ENCODE measurements around the gene RPS6KA2. TPM values are rescaled to one million over a fixed set of nuclear protein-coding genes. Genes with fewer than 3 reads are reported as not detected.

RPS6KA2 gene
- total RNA-seq, 4 donors from 2014 or later: 43.9 to 161 (median 82.7) TPM

DNA sequence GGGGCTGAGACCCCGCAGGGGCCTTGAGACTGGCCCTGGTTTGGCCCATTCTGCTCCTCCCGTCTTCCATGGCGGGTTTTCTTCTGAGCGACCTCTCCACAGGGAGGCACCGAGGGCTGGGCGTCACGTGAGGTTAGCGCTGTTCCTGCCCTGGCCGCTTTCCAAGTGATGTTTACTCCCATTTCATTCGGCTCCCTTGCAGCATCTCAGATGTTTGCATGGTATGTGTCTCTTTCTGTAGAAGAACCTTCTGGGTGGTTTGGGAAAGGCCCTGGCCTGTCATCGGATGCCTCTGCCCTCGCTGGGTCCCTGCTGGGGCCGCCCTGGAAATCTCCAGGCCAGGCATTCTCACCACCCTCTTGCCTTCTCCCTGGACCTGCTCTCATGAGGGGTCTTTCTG, 57.8 kb downstream of the RPS6KA2 start:
- TF ChIP-seq, protein P1, sequence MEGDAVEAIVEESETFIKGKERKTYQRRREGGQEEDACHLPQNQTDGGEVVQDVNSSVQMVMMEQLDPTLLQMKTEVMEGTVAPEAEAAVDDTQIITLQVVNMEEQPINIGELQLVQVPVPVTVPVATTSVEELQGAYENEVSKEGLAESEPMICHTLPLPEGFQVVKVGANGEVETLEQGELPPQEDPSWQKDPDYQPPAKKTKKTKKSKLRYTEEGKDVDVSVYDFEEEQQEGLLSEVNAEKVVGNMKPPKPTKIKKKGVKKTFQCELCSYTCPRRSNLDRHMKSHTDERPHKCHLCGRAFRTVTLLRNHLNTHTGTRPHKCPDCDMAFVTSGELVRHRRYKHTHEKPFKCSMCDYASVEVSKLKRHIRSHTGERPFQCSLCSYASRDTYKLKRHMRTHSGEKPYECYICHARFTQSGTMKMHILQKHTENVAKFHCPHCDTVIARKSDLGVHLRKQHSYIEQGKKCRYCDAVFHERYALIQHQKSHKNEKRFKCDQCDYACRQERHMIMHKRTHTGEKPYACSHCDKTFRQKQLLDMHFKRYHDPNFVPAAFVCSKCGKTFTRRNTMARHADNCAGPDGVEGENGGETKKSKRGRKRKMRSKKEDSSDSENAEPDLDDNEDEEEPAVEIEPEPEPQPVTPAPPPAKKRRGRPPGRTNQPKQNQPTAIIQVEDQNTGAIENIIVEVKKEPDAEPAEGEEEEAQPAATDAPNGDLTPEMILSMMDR (IDR thresholded peaks at IDR 0.05; ENCODE audit: low read depth): no peak

DNA sequence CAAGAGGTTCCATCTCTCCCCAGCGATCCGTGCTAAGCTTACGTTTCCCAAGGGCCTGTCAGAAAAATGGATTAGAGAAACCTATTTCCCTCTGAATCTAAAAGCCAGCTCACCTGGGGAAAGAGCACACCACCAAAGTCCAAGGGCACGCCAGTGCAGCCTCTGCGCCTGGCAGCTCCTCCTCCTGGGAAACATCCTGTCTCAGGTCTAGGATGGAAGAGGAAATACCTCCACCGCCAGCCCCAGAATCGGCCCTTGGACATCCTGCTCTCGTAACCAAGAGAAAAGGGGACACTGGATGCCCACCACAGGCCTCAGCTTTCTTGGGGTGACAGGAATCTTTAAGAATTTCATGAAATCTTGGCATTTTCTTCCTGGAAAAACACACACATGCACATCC, 59.2 kb downstream of the RPS6KA2 start:
- TF ChIP-seq, protein P1 (IDR thresholded peaks at IDR 0.05; ENCODE audit: low read depth): no peak

DNA sequence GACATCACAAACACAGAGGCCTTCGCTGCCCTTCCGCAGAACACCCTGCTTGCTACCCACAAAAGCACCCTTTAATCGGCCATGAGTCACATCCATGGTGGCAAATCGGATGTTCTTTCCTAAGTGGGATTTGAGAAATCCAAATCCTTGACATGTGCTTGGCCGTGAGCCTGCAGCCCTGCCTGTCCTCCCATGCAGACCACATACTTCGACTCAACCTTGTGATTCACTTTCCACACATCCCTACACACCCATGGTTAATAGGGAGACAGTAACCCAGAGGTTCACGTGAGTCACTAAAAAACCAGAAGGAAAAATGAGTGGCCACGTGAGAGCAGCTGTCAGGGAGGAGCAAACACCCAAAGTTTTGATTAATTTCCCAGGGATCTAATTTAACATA, 59.9 kb downstream of the RPS6KA2 start:
- TF ChIP-seq, protein P1 (IDR thresholded peaks at IDR 0.05; ENCODE audit: low read depth): no peak

DNA sequence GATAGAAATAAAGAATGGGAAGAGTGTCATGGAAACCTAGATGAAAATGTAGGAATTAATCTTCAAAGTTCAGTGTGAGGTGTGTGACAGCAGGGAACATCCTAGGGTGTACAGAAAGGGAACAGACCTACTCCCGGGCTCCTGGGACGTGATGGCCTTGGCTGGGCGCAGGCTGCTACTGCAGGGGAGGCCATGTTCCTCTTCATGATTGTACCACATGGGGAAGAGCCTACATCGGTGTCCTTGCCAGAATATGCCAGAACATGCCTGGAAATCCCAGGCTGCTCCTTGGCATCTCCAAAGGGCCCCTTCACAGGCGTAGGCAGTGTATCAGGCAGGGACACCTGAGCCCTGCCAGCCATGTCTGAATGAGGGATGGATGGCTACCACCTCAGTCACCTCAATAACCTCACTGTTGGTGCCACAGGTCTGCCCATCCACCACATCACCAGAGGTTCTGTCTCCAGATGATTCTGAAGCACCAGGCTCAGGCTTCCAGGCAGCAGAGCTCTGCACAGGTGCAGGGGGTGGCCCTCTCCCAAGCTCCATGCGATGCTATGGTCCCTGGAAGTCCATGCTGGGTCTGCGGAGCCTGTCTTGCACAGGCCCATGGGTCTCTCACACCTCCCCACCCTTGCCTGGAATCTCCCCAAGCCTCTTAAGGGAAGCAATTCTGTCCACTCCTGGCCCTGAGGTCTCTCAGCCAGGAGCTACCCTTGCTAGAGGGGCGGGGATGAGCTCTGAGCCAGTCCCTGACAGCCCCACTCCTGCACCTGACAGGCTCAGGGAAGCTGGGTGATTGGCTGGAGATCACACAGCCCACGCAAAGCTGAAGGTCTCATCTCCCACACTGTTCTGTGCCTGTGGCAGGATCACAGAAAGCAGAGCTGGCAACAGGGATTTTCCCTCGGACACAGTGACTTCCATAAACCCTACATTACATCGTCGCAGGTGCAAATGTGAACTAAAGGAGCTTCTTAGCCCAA, 60.7 kb downstream of the RPS6KA2 start:
- TF ChIP-seq, protein P1 (IDR thresholded peaks at IDR 0.05; ENCODE audit: low read depth): no peak

DNA sequence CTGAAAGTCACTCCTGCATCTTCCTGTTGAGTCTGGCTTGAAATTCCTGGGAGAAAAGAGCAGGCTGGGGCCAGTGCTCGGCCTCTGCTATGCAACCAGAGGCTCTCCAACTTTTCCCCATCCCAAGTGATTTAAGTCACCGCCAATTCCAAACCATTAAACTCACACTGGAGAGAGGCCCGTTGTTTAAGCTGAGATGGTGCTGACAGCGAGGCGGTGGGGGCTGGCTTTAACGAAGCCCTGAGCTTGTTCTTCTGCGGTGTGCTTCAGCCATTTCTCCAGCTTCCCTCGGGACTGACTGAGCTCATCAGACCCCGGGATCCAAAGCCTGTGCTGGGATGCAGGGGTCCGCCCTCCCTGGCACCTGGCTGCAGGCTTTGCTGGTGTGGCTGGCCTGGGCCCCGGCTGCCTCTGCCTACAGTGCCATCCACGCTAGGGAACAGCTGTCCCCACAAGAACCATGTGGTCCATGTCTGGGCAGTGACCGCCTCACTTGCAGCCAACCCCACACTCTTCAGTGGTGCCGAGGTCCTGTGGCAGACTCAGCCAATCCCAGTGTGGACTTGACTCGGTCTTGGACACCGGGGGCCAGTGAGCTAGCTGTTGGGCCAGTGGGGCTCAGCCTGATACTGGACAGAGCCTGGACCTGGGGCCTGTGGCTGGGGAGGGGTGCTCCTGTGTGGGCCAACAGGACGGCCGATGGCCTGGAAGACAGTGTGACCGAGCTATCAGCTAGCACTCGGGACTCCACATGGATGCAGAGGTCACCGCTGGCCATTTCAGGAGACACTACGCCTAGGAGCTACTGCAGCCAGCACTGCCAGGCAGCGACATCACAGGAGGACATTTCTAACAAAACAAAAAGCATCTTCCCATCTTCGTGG, 61.7 kb downstream of the RPS6KA2 start:
- TF ChIP-seq, protein P1 (IDR thresholded peaks at IDR 0.05; ENCODE audit: low read depth): no peak

DNA sequence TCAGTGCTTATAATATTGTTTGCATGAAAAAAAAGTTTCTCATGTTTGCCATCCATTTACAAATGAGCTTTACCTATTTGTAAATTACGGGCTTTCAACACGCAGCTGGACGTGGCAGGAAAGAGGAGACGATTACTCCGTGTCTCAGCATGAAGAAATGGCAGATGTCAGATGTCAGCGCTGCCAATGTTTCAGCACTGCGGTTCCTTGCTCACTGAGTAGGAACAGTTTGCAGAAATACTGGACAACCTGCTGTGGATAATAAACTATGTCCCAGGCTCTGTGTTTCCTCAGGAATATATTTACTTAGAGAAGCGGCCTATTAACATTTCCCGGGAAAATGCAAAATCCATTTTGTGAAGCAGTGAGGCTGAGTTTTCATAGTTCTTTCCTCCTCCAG, 63.2 kb downstream of the RPS6KA2 start:
- TF ChIP-seq, protein P1 (IDR thresholded peaks at IDR 0.05; ENCODE audit: low read depth): no peak

DNA sequence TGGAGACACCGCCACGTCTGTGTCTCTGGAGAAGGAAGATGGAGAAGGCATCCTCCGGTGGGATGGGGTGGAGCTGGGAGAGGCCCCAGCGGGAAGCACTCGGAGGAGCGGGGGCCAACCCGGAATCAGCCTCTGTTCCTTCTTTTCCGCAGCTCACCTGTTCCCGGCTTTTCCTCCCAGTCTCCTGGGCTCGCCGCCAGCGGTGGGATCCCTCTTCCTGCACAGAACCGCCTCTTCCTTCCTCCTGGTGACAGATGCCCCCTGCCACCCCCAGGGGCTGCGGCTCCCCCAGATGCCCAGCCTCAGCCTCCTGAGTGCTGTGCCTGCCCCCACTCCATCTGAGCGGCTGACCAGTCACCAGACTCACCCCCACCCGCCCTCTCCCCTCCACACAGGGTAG, 63.9 kb downstream of the RPS6KA2 start:
- TF ChIP-seq, protein P1 (IDR thresholded peaks at IDR 0.05; ENCODE audit: low read depth): no peak

Measured in subcutaneous adipose tissue (tissue), 4 donors.